DND-41 (cell line): ENCODE data around the gene MFAP4.

Experiments used
- ATAC-seq: fragments of 200-7000 bp; cut with Tn5 transposase; 3 replicates; pipeline ENCODE4 v1.9.1; 2021; ENCODE audit warnings: low read depth; ENCODE audit not compliant: insufficient read depth
- DNase-seq: peaks from one replicate; pipeline ENCODE4 v3.0.0-alpha.2; 2020
- H2AFZ ChIP-seq: 2 replicates; pipeline ENCODE4 v1.6.0; 2012; ENCODE audit warnings: low read depth, low read length
- H3K27ac ChIP-seq: 2 replicates; pipeline ENCODE4 v1.5.1; 2012; ENCODE audit warnings: low read length, inconsistent platforms
- H3K27me3 ChIP-seq: fragments of 200-600 bp; sonication (generic); 2 replicates; pipeline ENCODE4 v1.6.0; 2012; ENCODE audit warnings: low read length, mild to moderate bottlenecking, inconsistent platforms; ENCODE audit not compliant: insufficient read depth, poor library complexity
- H3K36me3 ChIP-seq: 2 replicates; pipeline ENCODE4 v1.5.1; 2012; ENCODE audit warnings: low read length, inconsistent platforms; ENCODE audit not compliant: insufficient read depth
- H3K4me1 ChIP-seq: 2 replicates; pipeline ENCODE4 v1.5.1; 2012; ENCODE audit warnings: mild to moderate bottlenecking, low read length; ENCODE audit not compliant: insufficient read depth
- H3K4me2 ChIP-seq: 2 replicates; pipeline ENCODE4 v1.6.0; 2012; ENCODE audit warnings: mild to moderate bottlenecking, moderate library complexity, low read length, inconsistent platforms; ENCODE audit not compliant: insufficient read depth
- H3K4me3 ChIP-seq, 2 experiments: fragments of 200-600 bp in 1 of 2; shearing (Covaris generic) in 1 of 2; 2 replicates each; pipeline ENCODE4 v1.5.1; 2012 to 2016; ENCODE audit warnings: inconsistent platforms in 2 of 2, low read length in 2 of 2, mild to moderate bottlenecking in 2 of 2, low read depth in 1 of 2, moderate library complexity in 1 of 2
- H3K79me2 ChIP-seq: 2 replicates; pipeline ENCODE4 v1.6.0; 2012; ENCODE audit warnings: low read length, inconsistent platforms; ENCODE audit not compliant: insufficient read depth
- H3K9ac ChIP-seq: 2 replicates; pipeline ENCODE4 v1.6.0; 2012; ENCODE audit warnings: low read depth, mild to moderate bottlenecking, inconsistent platforms, low read length, moderate library complexity
- H3K9me3 ChIP-seq: 2 replicates; pipeline ENCODE4 v1.5.1; 2012; ENCODE audit warnings: low read length, moderate library complexity, mild to moderate bottlenecking, inconsistent platforms; ENCODE audit not compliant: insufficient read depth, severe bottlenecking
- H4K20me1 ChIP-seq: 2 replicates; pipeline ENCODE4 v1.6.0; 2012; ENCODE audit warnings: low read length; ENCODE audit not compliant: insufficient read depth
- EZH2 ChIP-seq: IDR thresholded peaks from 3 replicates; pipeline ENCODE4 v1.6.1; 2012; ENCODE audit warnings: borderline replicate concordance, low read depth, mild to moderate bottlenecking, moderate library complexity, low read length, inconsistent platforms; ENCODE audit not compliant: severe bottlenecking
- TF ChIP-seq, protein P1 (sequence below): IDR thresholded peaks from 2 replicates; pipeline ENCODE4 v1.5.1; 2012; ENCODE audit warnings: borderline replicate concordance, low read length, moderate library complexity, mild to moderate bottlenecking; ENCODE audit not compliant: poor library complexity, severe bottlenecking; ENCODE audit errors: extremely low read depth

The MFAP4 gene

DNA sequence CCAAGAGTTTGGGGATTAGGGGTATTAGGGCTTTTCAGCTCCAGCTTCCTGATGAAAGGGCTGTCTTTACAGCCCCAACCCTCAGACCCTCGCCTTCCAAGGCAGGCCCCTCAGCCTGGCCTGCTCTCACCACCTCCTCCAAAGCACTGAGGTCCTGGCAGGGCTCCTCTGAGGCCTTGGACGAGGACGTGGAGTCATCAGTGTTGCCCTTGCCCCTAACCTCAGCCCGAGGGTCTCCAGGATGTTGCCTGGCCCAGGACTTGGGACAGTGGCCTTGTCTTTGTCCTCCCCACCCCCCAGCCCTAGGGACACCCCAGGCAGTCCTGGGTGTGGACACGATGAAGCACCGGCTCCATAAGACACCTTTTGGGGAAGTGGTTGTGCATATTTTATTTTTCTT lies 52.7 kb downstream of the MFAP4 start:
- Histone ChIP-seq H3K27ac (no peak overlapping the region), H4K20me1 (peaks cover 35% of the 10 kb centered on the region), H3K79me2 (no peaks in the 10 kb centered on the region), H3K36me3 (no peaks in the 10 kb centered on the region), H3K9ac (no peak overlapping the region), H3K4me3 (no peak overlapping the region), H3K27me3 (peaks cover 34% of the 10 kb centered on the region), H3K4me2 (no peak overlapping the region), H3K4me1 (no peaks in the 10 kb centered on the region), H2AFZ (no peak overlapping the region), H3K9me3 (no peaks in the 10 kb centered on the region)
- no peak for ATAC-seq
- TF ChIP-seq EZH2 = no peak
- TF ChIP-seq, protein P1, sequence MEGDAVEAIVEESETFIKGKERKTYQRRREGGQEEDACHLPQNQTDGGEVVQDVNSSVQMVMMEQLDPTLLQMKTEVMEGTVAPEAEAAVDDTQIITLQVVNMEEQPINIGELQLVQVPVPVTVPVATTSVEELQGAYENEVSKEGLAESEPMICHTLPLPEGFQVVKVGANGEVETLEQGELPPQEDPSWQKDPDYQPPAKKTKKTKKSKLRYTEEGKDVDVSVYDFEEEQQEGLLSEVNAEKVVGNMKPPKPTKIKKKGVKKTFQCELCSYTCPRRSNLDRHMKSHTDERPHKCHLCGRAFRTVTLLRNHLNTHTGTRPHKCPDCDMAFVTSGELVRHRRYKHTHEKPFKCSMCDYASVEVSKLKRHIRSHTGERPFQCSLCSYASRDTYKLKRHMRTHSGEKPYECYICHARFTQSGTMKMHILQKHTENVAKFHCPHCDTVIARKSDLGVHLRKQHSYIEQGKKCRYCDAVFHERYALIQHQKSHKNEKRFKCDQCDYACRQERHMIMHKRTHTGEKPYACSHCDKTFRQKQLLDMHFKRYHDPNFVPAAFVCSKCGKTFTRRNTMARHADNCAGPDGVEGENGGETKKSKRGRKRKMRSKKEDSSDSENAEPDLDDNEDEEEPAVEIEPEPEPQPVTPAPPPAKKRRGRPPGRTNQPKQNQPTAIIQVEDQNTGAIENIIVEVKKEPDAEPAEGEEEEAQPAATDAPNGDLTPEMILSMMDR = no peak
- DNase-seq = no peak

DNA sequence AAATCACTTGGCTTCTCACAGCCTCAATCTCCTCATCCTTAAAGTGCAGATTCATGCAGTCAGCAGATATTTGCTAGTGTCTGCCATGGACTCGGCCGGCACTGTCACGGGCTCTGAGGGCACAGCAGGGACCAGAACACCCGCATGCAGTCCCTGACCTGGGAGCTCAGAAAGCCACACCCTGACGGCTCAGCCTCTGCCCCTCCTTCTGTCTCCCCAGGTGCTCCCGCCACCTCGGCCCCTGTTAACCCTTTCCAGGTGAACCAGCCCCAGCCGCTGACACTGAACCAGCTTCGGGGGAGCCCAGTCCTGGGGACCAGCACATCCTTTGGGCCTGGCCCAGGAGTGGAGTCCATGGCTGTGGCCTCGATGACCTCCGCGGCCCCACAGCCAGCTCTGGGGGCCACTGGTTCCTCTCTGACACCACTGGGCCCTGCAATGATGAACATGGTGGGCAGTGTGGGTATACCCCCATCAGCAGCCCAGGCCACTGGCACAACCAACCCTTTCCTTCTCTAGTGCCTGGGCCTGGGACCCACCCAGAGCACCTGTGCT lies 53.2 kb downstream of the MFAP4 start:
- Histone ChIP-seq H3K36me3 (no peaks in the 10 kb centered on the region), H3K4me1 (no peaks in the 10 kb centered on the region), H4K20me1 (peaks cover 38% of the 10 kb centered on the region), H3K4me3 (no peak overlapping the region), H3K27me3 (peaks cover 37% of the 10 kb centered on the region), H3K4me2 (no peak overlapping the region), H3K9ac (no peak overlapping the region), H3K27ac (no peak overlapping the region), H3K79me2 (no peaks in the 10 kb centered on the region), H2AFZ (no peak overlapping the region), H3K9me3 (no peaks in the 10 kb centered on the region)
- TF ChIP-seq, protein P1 = no peak
- no peak for TF ChIP-seq EZH2
- ATAC-seq (no peak), DNase-seq (no peak)
